Activated naive CD8-positive, alpha-beta T cell treated with anti-CD3 and anti-CD28 coated beads for 36 hours (primary cell): Measurements from ENCODE around the gene GMPS. TPM values are rescaled to one million over a fixed set of nuclear protein-coding genes. Genes with fewer than 3 reads are reported as not detected.

Source experiments
- DNase-seq: peaks from one replicate; pipeline ENCODE4 v3.0.0; 2021
- H3K27ac Mint-ChIP-seq: one replicate; pipeline ENCODE4 v1.8.0; 2022; ENCODE audit warnings: mild to moderate bottlenecking, moderate library complexity, mixed read lengths
- H3K27me3 Mint-ChIP-seq: one replicate; pipeline ENCODE4 v1.8.0; 2022; ENCODE audit warnings: mild to moderate bottlenecking, mixed read lengths
- H3K36me3 Mint-ChIP-seq: one replicate; pipeline ENCODE4 v1.8.0; 2021; ENCODE audit warnings: mild to moderate bottlenecking, mixed read lengths
- H3K4me1 Mint-ChIP-seq: one replicate; pipeline ENCODE4 v1.8.0; 2021; ENCODE audit warnings: mixed read lengths
- H3K4me3 Mint-ChIP-seq: one replicate; pipeline ENCODE4 v1.8.0; 2022; ENCODE audit warnings: mild to moderate bottlenecking, moderate library complexity, mixed read lengths
- H3K9me3 Mint-ChIP-seq: one replicate; pipeline ENCODE4 v1.8.0; 2022; ENCODE audit warnings: mixed read lengths
- total RNA-seq, 2 experiments: library from RNA; stranded (reverse); gene quantifications; one replicate each; pipeline ENCODE4 v1.2.3, GENCODE V29; 2021

The GMPS gene
- total RNA-seq, 2 experiments from 2014 or later, result 157 TPM

DNA sequence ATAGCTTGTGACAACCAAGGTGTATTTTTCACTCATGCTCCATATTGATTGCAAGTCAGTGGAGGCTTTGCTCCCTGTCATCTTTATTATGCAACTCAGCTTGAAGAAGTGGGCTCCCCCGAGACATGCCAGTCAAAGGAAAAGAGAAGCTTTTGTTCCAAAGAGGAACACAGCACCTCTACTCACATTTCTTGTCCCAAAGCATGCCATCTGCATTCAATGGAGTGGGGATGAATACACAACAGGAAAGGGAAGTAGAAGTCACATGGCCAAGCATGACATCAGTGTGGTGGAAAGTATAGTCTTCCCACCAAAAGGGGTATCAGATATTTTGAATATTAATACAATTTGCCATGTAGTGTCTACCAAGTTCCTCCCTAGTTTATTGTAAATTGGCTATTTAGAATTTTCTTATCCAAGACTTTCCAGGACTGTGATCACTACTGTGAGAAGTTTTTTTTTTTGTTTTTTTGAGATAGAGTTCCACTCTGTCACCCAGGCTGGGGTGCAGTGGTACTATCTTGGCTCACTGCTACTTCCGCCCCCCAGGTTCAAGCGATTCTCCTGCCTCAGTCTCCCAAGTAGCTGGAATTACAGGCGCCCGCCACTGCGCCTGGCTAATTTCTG, 114.5 kb downstream of the GMPS start:
- no peaks in the 10 kb centered on the region for H3K36me3 Mint-ChIP-seq
- H3K27ac Mint-ChIP-seq, result no peak overlapping the region
- H3K27me3 Mint-ChIP-seq, result peaks cover 7% of the 10 kb centered on the region
- H3K4me3 Mint-ChIP-seq, result no peak overlapping the region
- no peaks in the 10 kb centered on the region for H3K9me3 Mint-ChIP-seq
- no peak for DNase-seq
- H3K4me1 Mint-ChIP-seq, result no peaks in the 10 kb centered on the region

DNA sequence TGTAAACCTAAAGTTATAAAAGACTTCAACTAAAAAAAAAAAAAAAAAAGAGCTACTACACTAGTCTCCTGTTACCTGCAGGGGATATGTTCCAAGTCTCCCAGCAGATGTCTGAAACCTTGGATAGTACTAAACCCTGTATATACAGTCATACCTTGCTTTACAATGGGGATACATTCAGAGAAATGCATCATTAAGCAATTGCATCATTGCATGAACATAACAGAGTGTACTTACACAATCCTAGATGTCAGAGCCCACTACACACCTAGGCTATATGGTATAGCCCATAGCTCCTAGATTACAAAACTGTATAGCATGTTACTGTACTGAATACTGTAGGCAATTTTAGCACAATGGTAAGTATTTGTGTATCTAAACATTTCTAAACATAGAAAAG, 119.1 kb downstream of the GMPS start:
- no peaks in the 10 kb centered on the region for H3K9me3 Mint-ChIP-seq
- no peak for DNase-seq
- no peaks in the 10 kb centered on the region for H3K4me1 Mint-ChIP-seq
- H3K4me3 Mint-ChIP-seq, result no peak overlapping the region
- H3K27me3 Mint-ChIP-seq, result peaks cover 7% of the 10 kb centered on the region
- no peaks in the 10 kb centered on the region for H3K36me3 Mint-ChIP-seq
- H3K27ac Mint-ChIP-seq, result no peak overlapping the region

DNA sequence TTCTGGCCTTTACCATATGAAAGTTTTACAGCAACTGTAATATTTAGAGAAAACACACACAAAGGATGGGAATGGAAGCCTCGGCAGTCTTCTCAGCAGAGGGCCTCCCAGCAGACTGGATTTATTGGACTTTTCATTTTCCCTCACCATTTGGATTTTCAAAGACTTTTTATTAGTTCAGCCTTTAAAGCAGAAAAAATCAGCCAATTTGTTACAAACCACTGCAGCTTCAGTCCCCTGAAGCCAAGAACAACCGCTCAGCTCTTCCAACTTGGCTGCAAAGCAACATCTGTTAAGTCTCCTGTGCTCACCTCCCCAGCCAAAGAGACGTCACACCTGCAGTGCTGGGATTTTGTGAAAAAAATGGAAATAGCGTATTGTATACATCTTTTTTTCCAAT, 120.8 kb downstream of the GMPS start:
- H3K4me1 Mint-ChIP-seq, result no peaks in the 10 kb centered on the region
- H3K27ac Mint-ChIP-seq, result no peak overlapping the region
- H3K36me3 Mint-ChIP-seq, result no peaks in the 10 kb centered on the region
- H3K9me3 Mint-ChIP-seq, result no peaks in the 10 kb centered on the region
- H3K4me3 Mint-ChIP-seq, result no peak overlapping the region
- peaks cover 5% of the 10 kb centered on the region for H3K27me3 Mint-ChIP-seq
- DNase-seq, result no peak

DNA sequence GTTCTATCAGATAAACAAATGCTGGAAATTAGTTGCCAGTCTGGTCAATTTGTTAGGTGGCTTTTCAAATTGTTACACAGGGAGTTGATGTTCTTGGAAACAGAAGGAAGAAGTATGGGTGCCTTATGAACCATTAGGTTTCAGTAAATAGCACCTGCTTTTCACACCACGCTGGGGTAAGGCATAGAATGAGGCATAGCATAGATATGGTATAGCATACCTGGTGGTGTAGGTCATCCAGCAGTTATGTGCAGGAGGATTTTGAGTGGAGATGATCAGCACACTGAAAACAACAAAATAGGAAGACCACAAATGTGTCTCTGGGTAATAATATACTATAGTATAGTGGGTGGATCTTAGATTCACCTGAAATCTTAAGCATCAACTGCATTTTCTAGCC, 121.4 kb downstream of the GMPS start:
- H3K4me1 Mint-ChIP-seq, result no peaks in the 10 kb centered on the region
- H3K27me3 Mint-ChIP-seq, result peaks cover 3% of the 10 kb centered on the region
- H3K27ac Mint-ChIP-seq, result no peak overlapping the region
- no peak overlapping the region for H3K4me3 Mint-ChIP-seq
- H3K9me3 Mint-ChIP-seq, result no peaks in the 10 kb centered on the region
- H3K36me3 Mint-ChIP-seq, result no peaks in the 10 kb centered on the region
- DNase-seq, result no peak

Other genes starting within 250 kb of the GMPS start
- gene PLCH1, start 125.6 kb upstream of the GMPS start, total RNA-seq, result 1 to 10 TPM; 1.2 to 1.3 TPM
- gene C3orf33, start 64.4 kb upstream of the GMPS start, total RNA-seq, result 1 to 10 TPM; 2.5 to 2.7 TPM
- 10 to 100 TPM; 16.3 to 17.2 TPM for gene SLC33A1, start 16.2 kb upstream of the GMPS start, total RNA-seq
- gene KCNAB1, start 249.9 kb downstream of the GMPS start, total RNA-seq, result not detected